H9 (cell line): ENCODE data around the gene CDC25B. TPM values are rescaled to one million over a fixed set of nuclear protein-coding genes. Genes with fewer than 3 reads are reported as not detected.

ENCODE experiments used
- DNase-seq: peaks from one replicate; pipeline ENCODE4 v3.0.0-alpha.2; 2017
- H2AFZ ChIP-seq: one replicate; pipeline ENCODE4 v1.6.1; 2013; ENCODE audit warnings: mild to moderate bottlenecking, low read length, control low read depth, moderate library complexity
- H2AK5ac ChIP-seq: 2 replicates; pipeline ENCODE4 v1.6.1; 2013; ENCODE audit warnings: low read length, control low read depth, mixed read lengths; ENCODE audit not compliant: insufficient read length
- H2BK120ac ChIP-seq: one replicate; pipeline ENCODE4 v1.6.1; 2013; ENCODE audit warnings: low read depth, mild to moderate bottlenecking, low read length, control low read depth, inconsistent platforms; ENCODE audit not compliant: poor library complexity, severe bottlenecking
- H2BK12ac ChIP-seq: 2 replicates; pipeline ENCODE4 v1.6.1; 2013; ENCODE audit warnings: low read length, control low read depth, mixed read lengths, low read depth; ENCODE audit not compliant: insufficient read length
- H2BK15ac ChIP-seq: 2 replicates; pipeline ENCODE4 v1.6.1; 2013; ENCODE audit warnings: low read depth, low read length, control low read depth
- H2BK20ac ChIP-seq: one replicate; pipeline ENCODE4 v1.6.1; 2013; ENCODE audit warnings: low read depth, mild to moderate bottlenecking, low read length, control low read depth, inconsistent platforms; ENCODE audit not compliant: poor library complexity, severe bottlenecking
- H2BK5ac ChIP-seq: 2 replicates; pipeline ENCODE4 v1.6.1; 2013; ENCODE audit warnings: low read length, control low read depth, mixed read lengths; ENCODE audit not compliant: insufficient read length
- H3K14ac ChIP-seq: 2 replicates; pipeline ENCODE4 v1.6.1; 2013; ENCODE audit warnings: low read length, control low read depth; ENCODE audit not compliant: insufficient read depth
- H3K18ac ChIP-seq: 2 replicates; pipeline ENCODE4 v1.6.1; 2013; ENCODE audit warnings: low read depth, mild to moderate bottlenecking, mixed read lengths, low read length, control low read depth; ENCODE audit not compliant: insufficient read length
- H3K23ac ChIP-seq: 2 replicates; pipeline ENCODE4 v1.6.1; 2013; ENCODE audit warnings: low read length, control low read depth, mixed read lengths, low read depth; ENCODE audit not compliant: insufficient read length
- H3K23me2 ChIP-seq: 2 replicates; pipeline ENCODE4 v1.6.1; 2013; ENCODE audit warnings: low read depth, mild to moderate bottlenecking, mixed read lengths, low read length, control low read depth; ENCODE audit not compliant: insufficient read length, poor library complexity, severe bottlenecking
- H3K27ac ChIP-seq: 2 replicates; pipeline ENCODE4 v1.5.1; 2013; ENCODE audit warnings: low read length, control low read depth, mixed read lengths, low read depth; ENCODE audit not compliant: insufficient read length
- H3K27me3 ChIP-seq: 2 replicates; pipeline ENCODE4 v1.6.1; 2013; ENCODE audit warnings: low read length, control low read depth, inconsistent platforms; ENCODE audit not compliant: insufficient read depth
- H3K4ac ChIP-seq: 2 replicates; pipeline ENCODE4 v1.6.1; 2013; ENCODE audit warnings: low read depth, mild to moderate bottlenecking, control low read depth, inconsistent platforms, low read length, moderate library complexity
- H3K4me1 ChIP-seq: 2 replicates; pipeline ENCODE4 v1.6.1; 2013; ENCODE audit warnings: low read length, control low read depth, inconsistent platforms; ENCODE audit not compliant: insufficient read depth
- H3K4me2 ChIP-seq: 2 replicates; pipeline ENCODE4 v1.6.1; 2013; ENCODE audit warnings: low read length, control low read depth, mixed read lengths; ENCODE audit not compliant: insufficient read length, insufficient read depth
- H3K56ac ChIP-seq: 2 replicates; pipeline ENCODE4 v1.6.1; 2013; ENCODE audit warnings: low read depth, mild to moderate bottlenecking, mixed read lengths, low read length, control low read depth; ENCODE audit not compliant: insufficient read length
- H3K79me1 ChIP-seq: 2 replicates; pipeline ENCODE4 v1.6.1; 2013; ENCODE audit warnings: low read depth, mild to moderate bottlenecking, moderate library complexity, low read length, control low read depth, inconsistent platforms; ENCODE audit not compliant: insufficient read depth, poor library complexity, severe bottlenecking
- H3K79me2 ChIP-seq: 2 replicates; pipeline ENCODE4 v1.6.1; 2013; ENCODE audit warnings: low read length, control low read depth, inconsistent platforms; ENCODE audit not compliant: insufficient read depth
- H3K9ac ChIP-seq: 2 replicates; pipeline ENCODE4 v1.6.1; 2013; ENCODE audit warnings: low read length, control low read depth, mixed read lengths; ENCODE audit not compliant: insufficient read length; ENCODE audit errors: extremely low read depth
- H3K9me3 ChIP-seq: one replicate; pipeline ENCODE4 v1.6.1; 2013; ENCODE audit warnings: low read depth, low read length, inconsistent platforms; ENCODE audit not compliant: control insufficient read depth
- H3T11ph ChIP-seq: one replicate; pipeline ENCODE4 v1.6.1; 2013; ENCODE audit warnings: mild to moderate bottlenecking, low read length, control low read depth, inconsistent platforms
- H4K20me1 ChIP-seq: one replicate; pipeline ENCODE4 v1.6.1; 2013; ENCODE audit not compliant: control insufficient read depth, insufficient read length, insufficient read depth
- H4K5ac ChIP-seq: 2 replicates; pipeline ENCODE4 v1.6.1; 2013; ENCODE audit warnings: low read depth, mild to moderate bottlenecking, mixed read lengths, low read length, control low read depth; ENCODE audit not compliant: insufficient read length
- H4K8ac ChIP-seq: replicated peaks from 2 replicates; pipeline ENCODE4 v1.6.1; 2013; ENCODE audit warnings: low read length, control low read depth, mixed read lengths, low read depth; ENCODE audit not compliant: insufficient read length
- H4K91ac ChIP-seq: 2 replicates; pipeline ENCODE4 v1.6.1; 2013; ENCODE audit warnings: low read depth, mild to moderate bottlenecking, moderate library complexity, mixed read lengths, low read length, control low read depth; ENCODE audit not compliant: insufficient read length
- H3K27ac Mint-ChIP-seq, 3 experiments: 2 replicates in 2 of 3; 3 replicates in 1 of 3; pipeline ENCODE4 v1.8.0; 2020 to 2021; ENCODE audit warnings: mixed read lengths in 3 of 3, mild to moderate bottlenecking in 1 of 3, moderate library complexity in 1 of 3
- H3K27me3 Mint-ChIP-seq: 2 replicates; pipeline ENCODE4 v1.8.0; 2021; ENCODE audit warnings: low read depth, mild to moderate bottlenecking, moderate library complexity, mixed read lengths
- H3K36me3 Mint-ChIP-seq, 3 experiments: 2 replicates in 2 of 3; 3 replicates in 1 of 3; pipeline ENCODE4 v1.8.0; 2020 to 2021; ENCODE audit warnings: low read depth in 3 of 3, mixed read lengths in 3 of 3; ENCODE audit not compliant: insufficient read depth in 1 of 3
- H3K4me1 Mint-ChIP-seq, 2 experiments: 2 replicates each; pipeline ENCODE4 v1.8.0; 2020; ENCODE audit warnings: mixed read lengths in 2 of 2
- H3K4me3 Mint-ChIP-seq, 2 experiments: 2 replicates in 1 of 2; 3 replicates in 1 of 2; pipeline ENCODE4 v1.8.0; 2020 to 2021; ENCODE audit warnings: mild to moderate bottlenecking in 2 of 2, mixed read lengths in 2 of 2, moderate library complexity in 1 of 2
- H3K9me3 Mint-ChIP-seq, 2 experiments: 2 replicates in 1 of 2; 3 replicates in 1 of 2; pipeline ENCODE4 v1.8.0; 2020; ENCODE audit warnings: mild to moderate bottlenecking in 2 of 2, mixed read lengths in 2 of 2, moderate library complexity in 1 of 2
- WGBS: extraction: QIAGEN DNeasy Blood & Tissue Kit; methylation state at CpG from one replicate; pipeline ENCODE4 v1.1.7; 2013; ENCODE audit warnings: missing lambda C conversion rate, low lambda C conversion rate, mixed read lengths; ENCODE audit not compliant: insufficient read length; ENCODE audit errors: extremely low coverage; 5-methylcytosine and 5-hydroxymethylcytosine counted together
- long read RNA-seq: library from polyadenylated mRNA; unstranded; transcript quantifications from one replicate; pipeline ENCODE4 v2.0.0, GENCODE V29; 2020
- total RNA-seq: library from RNA; stranded (reverse); gene quantifications from 2 replicates; pipeline ENCODE4 v1.2.1, GENCODE V29; 2021
- TF ChIP-seq, protein P1 (sequence below): fragments of 200-600 bp; sonication (generic); conservative IDR thresholded peaks from 3 replicates; pipeline ENCODE4 v1.8.0; 2021; ENCODE audit warnings: antibody characterized with exemption, mild to moderate bottlenecking

Gene CDC25B
- total RNA-seq, result 22.9 and 24.0 TPM in 2 replicates
- long read RNA-seq, transcript CDC25B-206 (16 exons, 1,960 nt), result major isoform, 22 of 83 reads
- long read RNA-seq, transcript CDC25B-202 (15 exons, 1,978 nt), result minor isoform, 5 of 83 reads
- long read RNA-seq, transcript CDC25B-201 (16 exons, 3,597 nt), result minor isoform, 19 of 83 reads
- long read RNA-seq, partial matches to known transcripts, result 9 of 83 reads
- long read RNA-seq, other reads (novel, unspliced or antisense), result 20 of 83 reads

DNA sequence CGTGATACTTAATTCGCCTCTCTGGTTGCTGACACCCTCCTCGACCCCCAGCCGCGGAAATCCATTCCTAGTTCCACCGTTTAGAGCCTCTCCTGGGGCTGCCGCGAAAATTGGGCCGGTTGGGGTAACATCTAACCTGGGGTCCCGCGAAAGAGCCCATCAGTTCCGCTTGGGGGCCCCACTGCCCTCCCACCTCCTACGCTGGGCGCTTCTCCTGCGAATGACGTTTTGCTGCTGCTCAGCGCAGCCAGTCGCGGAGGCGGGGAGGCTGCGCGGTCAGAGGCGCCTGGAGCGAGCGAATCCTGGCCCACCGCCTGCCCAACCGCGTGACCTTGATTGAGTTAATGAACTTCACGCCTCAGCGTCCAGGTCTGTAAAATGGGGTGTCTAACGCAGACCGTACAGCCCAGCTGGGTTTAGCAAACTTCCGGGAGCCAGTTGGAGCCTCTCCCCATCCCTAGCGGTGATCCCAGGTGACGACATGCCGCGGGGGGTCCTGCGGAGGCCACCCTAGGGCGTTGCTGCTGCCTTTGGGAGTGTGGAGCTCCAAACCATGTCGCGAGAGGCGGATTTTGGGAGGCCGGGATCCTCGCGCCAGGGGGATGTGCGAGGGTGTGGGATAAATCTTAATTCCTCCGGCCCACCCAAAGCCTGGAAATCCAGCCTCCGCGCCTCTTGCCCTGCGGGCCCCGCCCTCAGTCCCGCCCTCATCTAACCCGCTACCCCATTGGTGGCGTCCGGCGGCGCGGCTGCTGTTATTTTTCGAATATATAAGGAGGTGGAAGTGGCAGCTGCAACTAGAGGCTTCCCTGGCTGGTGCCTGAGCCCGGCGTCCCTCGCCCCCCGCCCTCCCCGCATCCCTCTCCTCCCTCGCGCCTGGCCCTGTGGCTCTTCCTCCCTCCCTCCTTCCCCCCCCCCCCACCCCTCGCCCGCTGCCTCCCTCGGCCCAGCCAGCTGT is at the start of gene CDC25B:
Gene CDC25B, plus strand, starts transcription at position 800 of the 958 bp plus-strand sequence. CDS start 222 bp downstream, outside the sequence.
- H4K91ac ChIP-seq, result no peak within 1 kb of the TSS
- H3K9me3 ChIP-seq, result no peaks in the 10 kb centered on the region
- H3K23me2 ChIP-seq, result peaks cover 19% of the 10 kb centered on the region
- no peaks in the 10 kb centered on the region; the same call in 1 of the 2 replicates for H3K4me1 ChIP-seq
- no peak within 1 kb of the TSS for H3K56ac ChIP-seq
- Mint-ChIP-seq H3K27ac (peak within 1 kb of the TSS in 2 of 3 experiments; percentile 92 to 93; a peak in 5 of 7 replicates), H3K9me3 (no peaks in the 10 kb centered on the region), H3K36me3 (peaks cover 2 to 8% (median 4%) of the 10 kb centered on the region in 3 experiments; a peak in 4 of 7 replicates), H3K27me3 (peaks cover 24% of the 10 kb centered on the region), H3K4me3 (peak within 1 kb of the TSS; percentile 78 to 92), H3K4me1 (peaks cover 42 to 47% of the 10 kb centered on the region in 2 experiments)
- H3K79me1 ChIP-seq, result no peaks in the 10 kb centered on the region
- no peak within 1 kb of the TSS for H2AFZ ChIP-seq
- H3K27ac ChIP-seq, result no peak within 1 kb of the TSS
- H3T11ph ChIP-seq, result no peak within 1 kb of the TSS
- no CpG with 5 or more reads among the region's 69 CpGs for WGBS
- H3K9ac ChIP-seq, result no peak within 1 kb of the TSS
- no peaks in the 10 kb centered on the region for H4K20me1 ChIP-seq
- no peak within 1 kb of the TSS for H2BK20ac ChIP-seq
- no peak within 1 kb of the TSS for H2AK5ac ChIP-seq
- TF ChIP-seq, protein P1, sequence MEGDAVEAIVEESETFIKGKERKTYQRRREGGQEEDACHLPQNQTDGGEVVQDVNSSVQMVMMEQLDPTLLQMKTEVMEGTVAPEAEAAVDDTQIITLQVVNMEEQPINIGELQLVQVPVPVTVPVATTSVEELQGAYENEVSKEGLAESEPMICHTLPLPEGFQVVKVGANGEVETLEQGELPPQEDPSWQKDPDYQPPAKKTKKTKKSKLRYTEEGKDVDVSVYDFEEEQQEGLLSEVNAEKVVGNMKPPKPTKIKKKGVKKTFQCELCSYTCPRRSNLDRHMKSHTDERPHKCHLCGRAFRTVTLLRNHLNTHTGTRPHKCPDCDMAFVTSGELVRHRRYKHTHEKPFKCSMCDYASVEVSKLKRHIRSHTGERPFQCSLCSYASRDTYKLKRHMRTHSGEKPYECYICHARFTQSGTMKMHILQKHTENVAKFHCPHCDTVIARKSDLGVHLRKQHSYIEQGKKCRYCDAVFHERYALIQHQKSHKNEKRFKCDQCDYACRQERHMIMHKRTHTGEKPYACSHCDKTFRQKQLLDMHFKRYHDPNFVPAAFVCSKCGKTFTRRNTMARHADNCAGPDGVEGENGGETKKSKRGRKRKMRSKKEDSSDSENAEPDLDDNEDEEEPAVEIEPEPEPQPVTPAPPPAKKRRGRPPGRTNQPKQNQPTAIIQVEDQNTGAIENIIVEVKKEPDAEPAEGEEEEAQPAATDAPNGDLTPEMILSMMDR, result peak; percentile 56; the same call in 2 of the 3 replicates
- H3K14ac ChIP-seq, result no peak within 1 kb of the TSS
- no peak within 1 kb of the TSS for H4K8ac ChIP-seq
- no peaks in the 10 kb centered on the region for H3K79me2 ChIP-seq
- peak within 1 kb of the TSS; percentile 4 for H3K18ac ChIP-seq
- H2BK120ac ChIP-seq, result no peak within 1 kb of the TSS
- H3K27me3 ChIP-seq, result no peaks in the 10 kb centered on the region
- H4K5ac ChIP-seq, result no peak within 1 kb of the TSS
- no peak within 1 kb of the TSS for H3K23ac ChIP-seq
- no peak within 1 kb of the TSS for H2BK12ac ChIP-seq
- H2BK15ac ChIP-seq, result no peak within 1 kb of the TSS
- no peak within 1 kb of the TSS for H3K4ac ChIP-seq
- H2BK5ac ChIP-seq, result no peak within 1 kb of the TSS
- peak within 1 kb of the TSS; percentile 37 for H3K4me2 ChIP-seq
- DNase-seq, result peak; percentile 92
